Activated naive CD4-positive, alpha-beta T cell treated with anti-CD3 and anti-CD28 coated beads, Interleukin-2, amount 50 U/mL, for 24 hours (primary cell): ENCODE data around the gene SNX33.
"Not testable (repeated sequence)": the region's sequence is repeated elsewhere in the genome, so short reads cannot be mapped to it uniquely, and the experiment has no call there.

Source experiments
- H3K27ac Mint-ChIP-seq: one replicate; pipeline ENCODE4 v1.8.0; 2021; ENCODE audit warnings: mild to moderate bottlenecking, mixed read lengths
- H3K27me3 Mint-ChIP-seq: one replicate; pipeline ENCODE4 v1.8.0; 2021; ENCODE audit warnings: mixed read lengths
- H3K36me3 Mint-ChIP-seq: one replicate; pipeline ENCODE4 v1.8.0; 2021; ENCODE audit warnings: mixed read lengths
- H3K4me1 Mint-ChIP-seq: one replicate; pipeline ENCODE4 v1.8.0; 2021; ENCODE audit warnings: mixed read lengths
- H3K4me3 Mint-ChIP-seq: one replicate; pipeline ENCODE4 v1.8.0; 2021; ENCODE audit warnings: mild to moderate bottlenecking, mixed read lengths
- H3K9me3 Mint-ChIP-seq: one replicate; pipeline ENCODE4 v1.8.0; 2021; ENCODE audit warnings: mixed read lengths

SNX33 gene

GRCh38 chr15:75647370-75648155, at the start of gene SNX33:
Gene SNX33, plus strand, starts transcription at chr15:75647912. Its CDS starts 1,191 bp downstream, at chr15:75649103.
- Mint-ChIP-seq H3K4me3 (peak within 1 kb of the TSS; percentile 88), H3K27me3 (no peaks in the 10 kb centered on the region), H3K9me3 (no peaks in the 10 kb centered on the region), H3K36me3 (no peaks in the 10 kb centered on the region), H3K4me1 (peaks cover 38% of the 10 kb centered on the region), H3K27ac (peak within 1 kb of the TSS; percentile 65)

DNA sequence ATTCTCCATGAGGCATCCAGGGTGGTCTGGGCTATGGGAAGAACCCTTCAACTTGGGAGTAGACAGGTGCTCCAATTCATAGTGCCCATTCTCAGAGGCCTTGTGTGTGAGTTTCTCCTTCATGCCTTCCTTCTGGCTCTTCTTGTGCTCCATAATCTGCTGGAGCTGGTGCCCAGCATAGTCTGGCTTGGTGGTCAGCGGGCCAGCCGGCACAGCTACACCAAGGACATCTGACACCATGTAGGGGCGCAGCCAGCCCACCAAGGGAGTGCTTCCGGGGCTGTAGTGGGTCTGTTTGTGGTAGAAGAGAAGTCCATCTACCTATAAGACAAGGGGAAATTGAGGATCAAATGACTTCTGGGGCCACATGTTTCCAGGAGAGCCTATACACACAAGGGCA, 49.4 kb upstream of the SNX33 start:
- Mint-ChIP-seq H3K4me3 (no peak overlapping the region), H3K9me3 (no peaks in the 10 kb centered on the region)

DNA sequence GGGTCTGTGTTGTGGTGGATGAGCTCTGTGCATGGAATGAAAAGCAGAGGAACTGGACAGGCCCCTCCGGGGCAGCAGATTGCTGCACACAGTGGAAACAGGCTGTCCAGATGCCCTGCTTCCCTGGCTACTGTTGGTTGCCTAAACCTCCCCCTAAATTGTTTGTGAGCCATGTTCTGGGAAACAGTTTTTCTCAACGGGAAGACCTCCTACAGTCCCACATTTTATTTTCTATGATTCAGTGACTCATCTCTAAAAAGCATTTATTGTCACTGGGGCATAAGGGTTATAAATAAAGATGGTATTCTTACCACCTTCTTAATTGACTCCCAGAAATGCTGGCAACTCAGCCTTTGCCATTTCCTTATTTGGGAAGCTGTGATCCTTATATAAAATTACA, 48.3 kb upstream of the SNX33 start:
- Mint-ChIP-seq H3K27ac (no peak overlapping the region), H3K36me3 (peaks cover 23% of the 10 kb centered on the region), H3K9me3 (no peaks in the 10 kb centered on the region), H3K4me1 (peaks cover 26% of the 10 kb centered on the region), H3K27me3 (no peaks in the 10 kb centered on the region), H3K4me3 (no peak overlapping the region)

More for the DNA sequence above, 49.4 kb upstream of the SNX33 start:
- no peak overlapping the region for H3K27ac Mint-ChIP-seq
- peaks cover 25% of the 10 kb centered on the region for H3K36me3 Mint-ChIP-seq
- peaks cover 26% of the 10 kb centered on the region for H3K4me1 Mint-ChIP-seq
- no peaks in the 10 kb centered on the region for H3K27me3 Mint-ChIP-seq

DNA sequence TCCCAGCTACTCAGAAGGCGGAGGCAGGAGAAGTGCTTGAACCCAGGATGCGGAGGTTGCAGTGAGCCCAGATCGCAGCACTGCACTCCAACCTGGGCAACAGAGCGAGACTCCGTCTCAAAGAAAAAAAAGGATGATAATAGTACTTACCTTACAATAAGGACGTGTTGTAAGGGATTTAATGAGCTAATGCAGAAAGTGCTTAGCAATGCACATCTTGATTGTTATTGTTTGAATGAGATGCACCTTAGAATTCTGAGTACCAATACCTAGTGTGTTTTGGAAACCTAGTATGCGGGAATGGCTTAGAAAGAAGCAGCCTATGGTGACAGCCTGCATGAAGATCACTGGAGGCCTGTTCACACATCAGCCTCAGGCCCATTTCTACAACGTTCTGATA, 41.7 kb upstream of the SNX33 start:
- H3K27me3 Mint-ChIP-seq = no peaks in the 10 kb centered on the region
- H3K27ac Mint-ChIP-seq = peak overlapping the region; percentile 93
- no peaks in the 10 kb centered on the region for H3K9me3 Mint-ChIP-seq
- peaks cover 47% of the 10 kb centered on the region for H3K4me1 Mint-ChIP-seq
- H3K36me3 Mint-ChIP-seq = peaks cover 31% of the 10 kb centered on the region
- H3K4me3 Mint-ChIP-seq = peak overlapping the region; percentile 60

DNA sequence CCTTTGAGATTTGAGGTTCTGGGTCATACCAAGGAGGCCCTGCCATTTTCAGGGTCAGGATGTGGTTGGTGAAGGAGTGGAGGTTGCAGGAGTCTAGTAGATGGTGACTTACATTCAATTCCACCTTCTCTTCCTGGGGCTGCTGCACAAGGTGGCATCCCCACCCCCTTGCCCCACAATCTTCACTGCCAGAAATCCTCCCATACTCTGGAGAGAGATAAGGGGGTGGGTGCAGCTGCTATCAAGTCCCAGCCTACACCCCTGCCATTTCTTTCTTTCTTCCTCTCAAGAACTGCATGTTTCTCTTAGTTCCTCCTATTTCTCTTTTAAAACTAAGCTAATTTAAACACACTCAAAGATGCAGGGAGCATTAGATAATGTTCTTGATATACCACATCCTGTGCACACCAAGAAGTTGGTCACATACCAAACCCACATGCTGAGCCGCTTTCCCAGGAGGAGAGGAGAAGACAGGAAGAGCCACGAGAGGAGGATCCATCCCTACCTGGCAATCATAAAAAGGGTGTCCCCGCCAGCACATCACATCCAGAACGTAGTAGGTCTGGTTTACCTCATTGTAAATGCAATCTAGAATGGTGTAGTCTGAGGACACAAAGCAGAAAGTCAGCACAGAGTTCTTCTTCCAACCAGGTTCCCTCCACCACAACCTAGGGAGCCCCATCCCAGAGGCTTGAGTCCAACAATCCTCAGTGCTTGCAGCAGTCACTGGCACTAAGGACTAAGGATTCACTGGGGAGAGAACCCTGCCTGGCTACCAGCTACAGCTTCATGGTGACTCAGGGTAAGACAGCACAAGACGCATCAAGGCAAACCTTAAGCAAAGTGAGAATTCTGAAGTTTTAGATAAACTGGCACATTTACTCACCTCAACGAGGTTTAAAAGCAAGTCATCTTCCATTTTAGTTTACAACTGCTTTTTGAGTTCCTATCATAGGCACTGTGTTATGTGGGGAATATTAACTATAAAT, 40.7 kb upstream of the SNX33 start:
- H3K4me3 Mint-ChIP-seq = peak overlapping the region; percentile 60
- no peaks in the 10 kb centered on the region for H3K27me3 Mint-ChIP-seq
- H3K4me1 Mint-ChIP-seq = peaks cover 47% of the 10 kb centered on the region
- H3K27ac Mint-ChIP-seq = peak overlapping the region; percentile 93
- no peaks in the 10 kb centered on the region for H3K9me3 Mint-ChIP-seq
- H3K36me3 Mint-ChIP-seq = peaks cover 33% of the 10 kb centered on the region

- Mint-ChIP-seq H3K27me3 (no peaks in the 10 kb centered on the region), H3K4me3 (no peak overlapping the region), H3K27ac (peak overlapping the region; percentile 59), H3K9me3 (no peaks in the 10 kb centered on the region), H3K4me1 (peaks cover 45% of the 10 kb centered on the region), H3K36me3 (peaks cover 30% of the 10 kb centered on the region)
These were observed 30.9 kb upstream of the SNX33 start for GRCh38 chr15:75616766-75617165.

DNA sequence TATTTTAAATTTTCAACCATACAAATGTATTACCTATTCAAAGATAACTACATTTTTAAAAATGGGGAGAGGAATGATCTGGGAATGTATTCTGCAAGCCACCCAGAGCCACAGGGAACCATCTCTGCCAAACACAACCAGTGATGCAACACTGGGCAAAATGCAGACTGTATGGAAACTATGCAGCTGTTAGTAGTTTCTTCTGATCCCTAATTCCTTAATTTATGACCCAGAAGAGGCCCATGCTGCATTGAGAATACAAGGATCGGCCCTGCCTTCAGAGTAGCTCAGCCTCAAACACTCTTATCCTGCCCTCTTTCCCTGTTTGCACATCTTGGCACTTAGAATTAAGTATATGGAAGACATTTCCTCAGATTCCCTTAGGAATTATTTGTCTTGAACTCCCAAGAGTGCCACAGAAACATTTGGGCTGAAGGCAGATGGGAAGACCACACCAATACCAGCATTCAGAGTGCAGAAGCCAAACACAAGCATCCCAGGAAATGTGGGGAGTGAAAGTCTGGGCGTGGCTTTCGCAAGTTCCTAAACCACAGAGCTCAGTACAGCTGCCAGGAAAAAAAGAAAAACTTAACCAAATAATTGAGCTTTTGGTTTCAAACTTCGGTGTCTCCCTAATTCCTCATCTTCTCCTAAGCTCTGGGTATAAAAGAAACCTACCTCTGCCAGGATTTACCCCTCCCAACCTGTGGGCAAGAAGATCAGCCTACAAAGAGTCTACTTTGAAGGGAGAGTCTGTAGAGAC, 27.5 kb upstream of the SNX33 start:
- Mint-ChIP-seq H3K4me1 (peaks cover 44% of the 10 kb centered on the region), H3K36me3 (peaks cover 21% of the 10 kb centered on the region), H3K27ac (peak overlapping the region; percentile 98), H3K9me3 (no peaks in the 10 kb centered on the region), H3K4me3 (peak overlapping the region; percentile 88), H3K27me3 (no peaks in the 10 kb centered on the region)

GRCh38 chr15:75620841-75621391, 26.8 kb upstream of the SNX33 start:
- peak overlapping the region; percentile 88 for H3K4me3 Mint-ChIP-seq
- H3K36me3 Mint-ChIP-seq = peaks cover 17% of the 10 kb centered on the region
- peak overlapping the region; percentile 98 for H3K27ac Mint-ChIP-seq
- H3K4me1 Mint-ChIP-seq = peaks cover 41% of the 10 kb centered on the region
- no peaks in the 10 kb centered on the region for H3K27me3 Mint-ChIP-seq
- no peaks in the 10 kb centered on the region for H3K9me3 Mint-ChIP-seq

GRCh38 chr15:75622505-75622904, 25.2 kb upstream of the SNX33 start:
- H3K9me3 Mint-ChIP-seq = no peaks in the 10 kb centered on the region
- H3K4me1 Mint-ChIP-seq = peaks cover 47% of the 10 kb centered on the region
- peak overlapping the region; percentile 83 for H3K27ac Mint-ChIP-seq
- peaks cover 12% of the 10 kb centered on the region for H3K36me3 Mint-ChIP-seq
- H3K27me3 Mint-ChIP-seq = no peaks in the 10 kb centered on the region
- peak overlapping the region; percentile 49 for H3K4me3 Mint-ChIP-seq

- Mint-ChIP-seq H3K9me3 (no peaks in the 10 kb centered on the region), H3K36me3 (peaks cover 9% of the 10 kb centered on the region), H3K4me3 (peak within 1 kb of the TSS; percentile 97), H3K4me1 (peaks cover 28% of the 10 kb centered on the region), H3K27ac (peak within 1 kb of the TSS; percentile 95), H3K27me3 (no peaks in the 10 kb centered on the region)
These were observed 22.0 kb upstream of the SNX33 start, which contains the start of gene SNUPN for GRCh38 chr15:75625542-75626347. Gene SNUPN, minus strand, starts transcription at chr15:75625725. Its CDS starts 4,674 bp downstream, at chr15:75621051.

GRCh38 chr15:75631935-75632334, 15.8 kb upstream of the SNX33 start:
- no peak overlapping the region for H3K4me3 Mint-ChIP-seq
- H3K4me1 Mint-ChIP-seq = peaks cover 6% of the 10 kb centered on the region
- H3K27ac Mint-ChIP-seq = no peak overlapping the region
- no peaks in the 10 kb centered on the region for H3K27me3 Mint-ChIP-seq
- H3K36me3 Mint-ChIP-seq = no peaks in the 10 kb centered on the region
- H3K9me3 Mint-ChIP-seq = no peaks in the 10 kb centered on the region

GRCh38 chr15:75633922-75634321, 13.8 kb upstream of the SNX33 start:
- not testable (repeated sequence) for H3K4me3 Mint-ChIP-seq, H3K27me3 Mint-ChIP-seq, H3K36me3 Mint-ChIP-seq, H3K9me3 Mint-ChIP-seq, H3K27ac Mint-ChIP-seq
- H3K4me1 Mint-ChIP-seq = peaks cover 22% of the 10 kb centered on the region

DNA sequence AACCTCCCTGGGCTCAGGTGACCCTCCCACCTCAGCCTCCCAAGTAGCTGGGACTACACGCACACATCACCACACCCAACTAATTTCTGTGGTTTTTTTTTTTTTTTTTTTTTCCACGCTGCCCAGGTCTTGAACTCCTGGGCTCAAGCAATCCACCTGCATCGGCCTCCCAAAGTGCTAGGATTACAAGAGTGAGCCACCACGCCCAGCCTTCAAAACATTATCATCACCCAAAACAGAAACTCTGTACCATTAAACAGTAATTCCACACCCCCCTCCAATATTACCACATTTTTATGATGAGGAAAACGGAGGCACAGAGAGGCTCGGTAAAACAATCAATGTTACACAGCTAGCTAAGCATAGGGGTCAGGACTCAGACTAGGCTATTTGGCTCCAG, 11.7 kb upstream of the SNX33 start:
- Mint-ChIP-seq H3K4me1 (peaks cover 24% of the 10 kb centered on the region), H3K27ac (no peak overlapping the region), H3K4me3 (peak overlapping the region; percentile 30)

DNA sequence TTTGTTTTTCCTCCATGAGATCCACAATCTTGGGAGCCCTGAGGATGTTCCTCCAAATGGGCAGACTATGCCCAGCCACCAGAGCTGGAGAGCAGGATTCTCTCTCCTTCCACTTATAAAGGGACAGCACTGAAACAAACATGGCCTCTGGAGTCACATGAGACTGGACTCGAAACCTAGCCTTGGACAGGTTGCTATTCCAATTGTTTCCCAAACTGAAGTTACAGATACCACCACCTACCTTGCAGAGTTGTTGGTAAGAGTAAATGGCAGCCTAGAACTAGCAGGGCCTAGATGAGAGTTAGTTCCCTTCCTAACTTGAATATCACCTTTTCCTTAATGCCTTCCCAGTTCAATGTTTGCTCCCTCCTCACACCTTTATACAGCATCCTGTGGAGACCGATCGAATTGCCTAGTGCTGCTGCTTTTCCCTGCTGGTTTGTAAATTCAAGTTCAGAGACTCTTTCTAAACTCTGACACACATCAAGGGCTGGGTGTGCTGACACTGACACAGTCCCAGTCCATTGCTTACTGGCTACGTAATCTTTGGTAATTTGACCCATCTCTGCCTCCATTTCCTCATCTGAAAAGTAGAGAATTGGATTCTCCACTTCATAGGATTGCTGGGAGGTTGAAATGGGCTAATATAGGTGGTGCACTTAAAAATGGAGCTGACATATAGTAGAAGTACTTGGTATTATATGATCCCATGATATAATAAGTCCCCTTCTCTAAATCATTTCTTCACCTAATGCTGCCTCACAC, 10.3 kb upstream of the SNX33 start:
- Mint-ChIP-seq H3K4me1 (peaks cover 26% of the 10 kb centered on the region), H3K4me3 (peak overlapping the region; percentile 97), H3K27ac (no peak overlapping the region), H3K9me3 (no peaks in the 10 kb centered on the region), H3K27me3 (no peaks in the 10 kb centered on the region), H3K36me3 (peaks cover 9% of the 10 kb centered on the region)

More for the DNA sequence above, 11.7 kb upstream of the SNX33 start:
- no peaks in the 10 kb centered on the region for H3K27me3 Mint-ChIP-seq
- H3K9me3 Mint-ChIP-seq = no peaks in the 10 kb centered on the region
- peaks cover 9% of the 10 kb centered on the region for H3K36me3 Mint-ChIP-seq
